PFSK-1 (cell line): ENCODE data around the gene ATIC.

Experiments used
- FOXP2 ChIP-seq: optimal IDR thresholded peaks from 2 replicates; pipeline ENCODE3; 2011; ENCODE audit warnings: borderline replicate concordance, control low read depth, inconsistent platforms; ENCODE audit not compliant: insufficient read depth; ENCODE audit errors: extremely low read length, extremely low read depth
- POLR2AphosphoS5 ChIP-seq: IDR thresholded peaks from 2 replicates; pipeline ENCODE4 v1.6.1; 2012; ENCODE audit warnings: low read depth, mild to moderate bottlenecking, control low read depth, low read length, moderate library complexity
- SIN3A ChIP-seq: IDR thresholded peaks from 2 replicates; pipeline ENCODE4 v1.6.1; 2012; ENCODE audit warnings: mild to moderate bottlenecking, low read length, moderate library complexity, borderline replicate concordance; ENCODE audit not compliant: insufficient read depth
- TAF1 ChIP-seq: IDR thresholded peaks from 2 replicates; pipeline ENCODE4 v1.6.1; 2012; ENCODE audit warnings: low read length, control low read depth, borderline replicate concordance; ENCODE audit not compliant: insufficient read depth
- TF ChIP-seq, protein P1 (sequence below), 2 experiments: IDR thresholded peaks; 2 replicates each; pipeline versions ENCODE4 v1.6.1 to v1.8.0; 2011 to 2012; ENCODE audit warnings: low read depth in 2 of 2, low read length in 2 of 2, control low read depth in 1 of 2, inconsistent platforms in 1 of 2, mild to moderate bottlenecking in 1 of 2, moderate library complexity in 1 of 2; ENCODE audit not compliant: insufficient read depth in 1 of 2

ATIC gene

DNA sequence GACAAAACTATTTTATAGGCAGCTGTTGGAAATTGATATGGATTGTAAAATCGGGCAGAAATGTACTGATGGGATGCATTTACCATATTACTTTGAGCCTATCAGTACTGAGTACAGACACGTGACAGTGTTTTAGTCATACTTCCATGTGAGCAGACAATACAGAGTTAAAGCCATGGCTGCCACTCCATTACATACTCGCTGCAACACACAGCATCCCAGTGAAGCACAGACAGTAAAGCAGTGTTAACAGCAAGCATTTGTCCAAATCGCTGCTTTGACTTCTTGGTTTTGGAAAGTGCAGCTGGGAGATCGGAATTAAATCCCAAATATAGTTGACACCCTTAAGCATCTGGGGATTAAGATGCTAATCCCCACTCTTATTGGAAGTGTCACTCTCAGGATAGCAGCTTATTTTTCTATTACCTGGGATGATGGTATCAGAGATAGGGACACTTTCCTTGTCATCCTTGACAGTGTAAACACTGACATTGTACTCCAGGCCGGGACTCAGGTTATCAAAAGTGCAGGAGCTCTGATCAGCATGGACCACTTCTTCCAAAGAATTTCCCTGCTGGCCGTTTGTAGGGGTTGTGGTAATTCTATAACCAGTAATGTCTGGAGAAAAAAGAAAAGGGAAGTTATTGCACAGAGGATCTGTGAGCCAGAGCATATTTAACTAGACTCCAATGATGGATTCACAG lies 82.4 kb downstream of the ATIC start:
- no peak for TF ChIP-seq FOXP2
- TF ChIP-seq, protein P1, sequence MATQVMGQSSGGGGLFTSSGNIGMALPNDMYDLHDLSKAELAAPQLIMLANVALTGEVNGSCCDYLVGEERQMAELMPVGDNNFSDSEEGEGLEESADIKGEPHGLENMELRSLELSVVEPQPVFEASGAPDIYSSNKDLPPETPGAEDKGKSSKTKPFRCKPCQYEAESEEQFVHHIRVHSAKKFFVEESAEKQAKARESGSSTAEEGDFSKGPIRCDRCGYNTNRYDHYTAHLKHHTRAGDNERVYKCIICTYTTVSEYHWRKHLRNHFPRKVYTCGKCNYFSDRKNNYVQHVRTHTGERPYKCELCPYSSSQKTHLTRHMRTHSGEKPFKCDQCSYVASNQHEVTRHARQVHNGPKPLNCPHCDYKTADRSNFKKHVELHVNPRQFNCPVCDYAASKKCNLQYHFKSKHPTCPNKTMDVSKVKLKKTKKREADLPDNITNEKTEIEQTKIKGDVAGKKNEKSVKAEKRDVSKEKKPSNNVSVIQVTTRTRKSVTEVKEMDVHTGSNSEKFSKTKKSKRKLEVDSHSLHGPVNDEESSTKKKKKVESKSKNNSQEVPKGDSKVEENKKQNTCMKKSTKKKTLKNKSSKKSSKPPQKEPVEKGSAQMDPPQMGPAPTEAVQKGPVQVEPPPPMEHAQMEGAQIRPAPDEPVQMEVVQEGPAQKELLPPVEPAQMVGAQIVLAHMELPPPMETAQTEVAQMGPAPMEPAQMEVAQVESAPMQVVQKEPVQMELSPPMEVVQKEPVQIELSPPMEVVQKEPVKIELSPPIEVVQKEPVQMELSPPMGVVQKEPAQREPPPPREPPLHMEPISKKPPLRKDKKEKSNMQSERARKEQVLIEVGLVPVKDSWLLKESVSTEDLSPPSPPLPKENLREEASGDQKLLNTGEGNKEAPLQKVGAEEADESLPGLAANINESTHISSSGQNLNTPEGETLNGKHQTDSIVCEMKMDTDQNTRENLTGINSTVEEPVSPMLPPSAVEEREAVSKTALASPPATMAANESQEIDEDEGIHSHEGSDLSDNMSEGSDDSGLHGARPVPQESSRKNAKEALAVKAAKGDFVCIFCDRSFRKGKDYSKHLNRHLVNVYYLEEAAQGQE (IDR thresholded peaks at IDR 0.05; ENCODE audit: insufficient read depth in 1 of 2, low read depth in 2 of 2, low read length in 2 of 2): no peak
- TF ChIP-seq POLR2AphosphoS5: no peak
- no peak for TF ChIP-seq TAF1
- no peak for TF ChIP-seq SIN3A

DNA sequence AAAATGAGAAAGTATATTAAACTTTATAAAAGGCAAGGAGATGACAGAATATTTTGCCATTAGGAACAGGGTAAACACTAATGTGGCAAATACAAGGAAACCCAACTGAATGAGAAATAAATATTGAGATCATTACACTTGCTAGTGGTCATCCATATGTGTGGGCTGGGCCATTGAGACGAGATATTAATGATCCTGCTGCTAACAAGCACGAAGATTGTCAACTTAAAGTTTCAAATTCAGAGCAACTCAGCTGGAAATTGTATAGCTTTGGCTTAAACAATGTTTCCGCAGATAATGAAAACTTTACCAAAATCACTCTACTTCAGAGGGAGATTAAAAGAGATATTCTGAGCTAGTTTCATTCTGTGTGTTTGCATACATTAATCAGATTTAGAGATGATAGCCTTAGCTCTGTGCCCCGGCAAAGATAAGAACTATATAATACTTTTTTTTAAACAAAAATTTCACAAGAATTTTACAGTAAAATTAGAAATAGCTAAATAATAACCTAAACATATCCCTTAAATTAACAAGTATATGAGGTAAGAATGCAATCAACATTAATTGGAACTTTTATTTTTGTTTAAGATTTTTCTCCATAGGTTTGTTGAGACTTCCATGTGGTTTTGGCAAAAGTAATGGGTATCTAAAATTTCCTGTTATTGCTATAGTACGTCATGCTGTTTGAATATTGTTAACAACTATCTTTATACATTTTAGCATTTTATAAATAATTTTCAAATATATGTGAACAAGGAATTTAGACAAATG lies 84.0 kb downstream of the ATIC start:
- TF ChIP-seq POLR2AphosphoS5 (no peak), SIN3A (no peak), FOXP2 (no peak), TAF1 (no peak)
- TF ChIP-seq, protein P1 (IDR thresholded peaks at IDR 0.05; ENCODE audit: insufficient read depth in 1 of 2, low read depth in 2 of 2, low read length in 2 of 2): no peak

DNA sequence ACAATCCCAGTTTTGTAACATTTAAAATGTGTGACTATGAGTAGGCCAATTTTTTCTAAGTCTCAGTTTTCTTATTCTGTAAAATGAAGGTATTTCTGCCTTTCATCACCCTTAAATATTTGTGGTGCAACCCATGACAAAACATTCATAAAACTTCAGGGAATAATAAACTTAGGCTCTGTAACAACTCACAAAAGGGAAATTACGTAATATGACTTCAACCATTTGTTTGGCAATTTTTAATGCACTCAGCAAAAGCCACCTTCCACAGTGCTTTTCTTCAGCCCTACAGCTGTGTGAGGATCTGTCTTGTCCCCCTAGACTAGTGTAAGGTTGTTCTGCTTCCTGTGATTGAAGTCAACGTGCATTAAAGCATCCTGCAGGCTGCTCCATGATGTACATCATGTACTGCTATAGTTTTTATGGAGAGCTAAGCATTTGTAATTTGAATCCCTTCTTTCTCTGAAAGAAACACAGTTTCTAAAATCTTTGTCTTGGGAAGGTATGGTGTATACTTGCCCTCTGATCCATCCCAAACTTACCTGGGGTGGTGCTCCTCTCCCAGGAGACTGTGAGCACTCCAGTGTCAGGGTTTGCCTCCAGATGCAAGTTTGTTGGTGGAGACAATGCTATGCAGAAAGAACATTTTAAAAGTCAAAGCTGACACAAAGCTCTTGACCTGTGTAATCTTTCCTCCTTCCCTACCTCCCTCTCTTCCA lies 84.9 kb downstream of the ATIC start:
- TF ChIP-seq, protein P1 (IDR thresholded peaks at IDR 0.05; ENCODE audit: insufficient read depth in 1 of 2, low read depth in 2 of 2, low read length in 2 of 2): no peak
- TF ChIP-seq POLR2AphosphoS5 (no peak), FOXP2 (no peak), SIN3A (no peak), TAF1 (no peak)

DNA sequence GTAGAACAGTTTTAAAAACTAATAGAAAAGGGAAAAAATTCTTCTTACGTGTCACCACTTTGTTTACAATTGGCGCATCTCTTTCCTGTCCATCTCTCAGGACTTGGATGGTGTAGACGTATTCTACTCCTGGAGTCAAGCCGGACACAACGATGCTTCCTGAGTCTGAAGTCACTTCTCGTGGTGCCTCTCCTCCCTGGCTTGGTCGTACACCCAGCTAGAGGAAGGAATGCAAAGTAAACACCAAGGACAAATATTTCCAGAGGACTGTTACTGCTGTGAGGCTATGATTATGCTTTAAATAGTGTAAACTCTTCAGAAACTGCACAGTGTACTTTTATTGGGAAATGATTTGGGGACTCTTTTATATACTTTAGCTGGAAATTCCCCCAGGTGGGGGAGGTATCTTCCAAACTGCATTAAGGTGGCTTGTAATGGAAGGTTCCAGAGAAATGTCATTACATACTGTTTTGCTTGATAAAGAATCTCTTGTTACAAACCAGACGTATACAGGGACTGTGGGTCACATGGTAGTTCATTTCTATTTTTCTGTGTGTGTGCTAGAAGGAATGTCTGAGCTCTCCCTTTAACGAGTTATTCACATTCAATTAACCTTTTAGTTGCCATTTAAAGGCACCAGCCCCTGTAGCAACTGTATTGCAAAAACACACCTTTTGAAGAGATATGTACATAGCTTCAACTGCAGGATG lies 85.9 kb downstream of the ATIC start:
- TF ChIP-seq SIN3A (no peak), FOXP2 (no peak), TAF1 (no peak), POLR2AphosphoS5 (no peak)
- TF ChIP-seq, protein P1 (IDR thresholded peaks at IDR 0.05; ENCODE audit: insufficient read depth in 1 of 2, low read depth in 2 of 2, low read length in 2 of 2): no peak
